OCI-LY1 (cell line): ENCODE measurements around the gene XRCC6.

Experiments
- EZH2 ChIP-seq: fragments of 200-600 bp; sonication (generic), shearing (Covaris generic); IDR thresholded peaks from 2 replicates; pipeline ENCODE4 v1.8.0; 2017; ENCODE audit warnings: borderline replicate concordance, mixed run types, mild to moderate bottlenecking, antibody characterized with exemption, low read length, moderate library complexity, mixed read lengths
- TF ChIP-seq, protein P1 (sequence below): fragments of 200-600 bp; sonication (generic), shearing (Covaris generic); IDR thresholded peaks from 2 replicates; pipeline ENCODE4 v1.5.1; 2017; ENCODE audit warnings: mild to moderate bottlenecking, antibody characterized with exemption, low read length, moderate library complexity, mixed read lengths

DNA sequence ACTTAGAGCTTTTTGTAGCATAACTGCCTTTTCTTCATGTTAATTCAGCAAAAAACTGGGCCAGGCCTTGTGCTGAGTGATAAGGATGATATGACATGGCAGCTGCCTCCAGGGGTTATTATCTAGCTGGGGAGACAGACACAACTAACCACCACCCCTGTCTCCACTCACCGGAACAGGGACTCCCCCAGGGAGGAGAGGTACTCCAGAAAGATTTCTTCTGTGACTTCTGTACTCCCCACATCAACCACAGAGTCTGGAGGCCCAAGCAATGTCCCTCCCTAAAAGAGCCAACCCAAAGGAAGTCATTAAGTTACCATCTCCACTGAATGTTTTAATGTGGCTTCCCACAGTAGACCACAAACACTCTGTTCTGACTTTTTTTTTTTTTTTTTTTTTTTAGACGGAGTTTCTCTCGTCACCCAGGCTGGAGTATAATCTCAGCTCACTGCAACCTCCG is 17.2 kb upstream of the XRCC6 start:
- TF ChIP-seq EZH2 = no peak
- TF ChIP-seq, protein P1, sequence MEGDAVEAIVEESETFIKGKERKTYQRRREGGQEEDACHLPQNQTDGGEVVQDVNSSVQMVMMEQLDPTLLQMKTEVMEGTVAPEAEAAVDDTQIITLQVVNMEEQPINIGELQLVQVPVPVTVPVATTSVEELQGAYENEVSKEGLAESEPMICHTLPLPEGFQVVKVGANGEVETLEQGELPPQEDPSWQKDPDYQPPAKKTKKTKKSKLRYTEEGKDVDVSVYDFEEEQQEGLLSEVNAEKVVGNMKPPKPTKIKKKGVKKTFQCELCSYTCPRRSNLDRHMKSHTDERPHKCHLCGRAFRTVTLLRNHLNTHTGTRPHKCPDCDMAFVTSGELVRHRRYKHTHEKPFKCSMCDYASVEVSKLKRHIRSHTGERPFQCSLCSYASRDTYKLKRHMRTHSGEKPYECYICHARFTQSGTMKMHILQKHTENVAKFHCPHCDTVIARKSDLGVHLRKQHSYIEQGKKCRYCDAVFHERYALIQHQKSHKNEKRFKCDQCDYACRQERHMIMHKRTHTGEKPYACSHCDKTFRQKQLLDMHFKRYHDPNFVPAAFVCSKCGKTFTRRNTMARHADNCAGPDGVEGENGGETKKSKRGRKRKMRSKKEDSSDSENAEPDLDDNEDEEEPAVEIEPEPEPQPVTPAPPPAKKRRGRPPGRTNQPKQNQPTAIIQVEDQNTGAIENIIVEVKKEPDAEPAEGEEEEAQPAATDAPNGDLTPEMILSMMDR = no peak
